Measurements from ENCODE around the gene HOXA13.

Gene HOXA13

DNA sequence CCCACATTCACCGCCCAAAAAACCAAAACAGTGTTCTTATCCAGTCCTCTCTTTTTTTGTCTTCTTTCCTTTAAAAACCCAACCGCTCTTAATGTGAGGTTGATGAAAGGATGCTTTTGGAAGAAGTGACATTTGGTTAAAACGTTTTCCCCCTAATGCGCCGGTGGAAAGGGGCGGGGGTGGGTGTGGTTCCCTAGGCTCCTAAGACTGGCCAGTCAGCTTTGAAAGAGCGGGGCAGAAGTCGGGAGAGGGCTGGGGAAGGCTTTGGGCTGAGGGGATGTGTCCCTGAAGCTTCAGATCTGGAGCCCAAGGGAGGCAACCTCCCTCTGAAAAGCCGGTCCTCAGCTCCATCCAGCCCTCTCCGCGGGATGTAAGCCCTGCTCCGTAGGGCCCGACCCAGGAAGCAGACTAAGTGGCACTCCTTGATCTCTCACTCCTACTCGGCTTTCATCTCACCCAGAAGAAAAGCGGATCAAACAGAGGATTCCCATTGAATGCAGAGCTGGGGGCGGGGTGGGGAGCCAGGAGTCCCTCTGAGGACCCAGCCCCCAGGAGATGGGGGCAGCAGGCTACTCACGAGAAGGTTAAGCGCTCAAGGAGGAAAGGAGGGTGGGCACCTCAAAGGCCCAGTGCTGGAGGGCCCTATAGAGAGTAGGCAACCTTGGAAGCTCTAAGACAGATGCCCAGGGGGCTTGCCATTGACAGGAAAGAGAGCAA, 40.3 kb upstream of the HOXA13 start:
- no peak for TF ChIP-seq CTCF (IDR thresholded peaks at IDR 0.05)

DNA sequence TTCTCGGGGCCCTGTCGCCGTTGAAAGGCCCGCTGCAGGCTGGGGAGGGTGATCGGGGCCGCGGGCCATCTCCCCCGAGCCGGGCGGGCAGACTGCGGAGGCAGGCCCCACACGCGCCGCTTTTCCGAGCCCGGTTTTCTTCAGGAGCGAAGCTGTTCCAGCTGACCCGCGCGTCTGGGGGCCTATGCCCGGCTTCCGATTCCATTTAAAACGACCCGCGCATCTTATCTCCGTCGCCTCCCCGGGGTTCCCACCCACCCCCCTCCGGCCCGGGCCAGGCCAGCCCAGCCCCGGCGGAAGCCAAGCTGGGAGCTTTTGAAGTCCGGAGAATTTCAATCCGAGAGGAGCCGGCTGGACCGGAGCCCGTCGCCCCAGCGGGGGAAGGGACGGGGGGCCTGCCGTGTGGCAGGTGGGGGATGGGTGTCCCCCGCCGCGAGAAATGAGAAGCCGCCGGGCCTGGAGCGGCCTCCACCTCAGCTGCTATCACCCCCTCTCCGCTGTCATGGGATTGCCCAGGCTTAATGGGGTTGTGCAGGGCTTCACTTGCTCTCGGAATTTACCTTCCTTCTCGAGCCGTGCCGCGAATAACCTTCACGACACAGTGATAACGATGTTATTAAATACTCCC, 39.6 kb upstream of the HOXA13 start:
- no peak for TF ChIP-seq CTCF (IDR thresholded peaks at IDR 0.05)

GRCh38 chr7:27238979-27239386, 39.1 kb upstream of the HOXA13 start:
- no peak for TF ChIP-seq CTCF (IDR thresholded peaks at IDR 0.05)

DNA sequence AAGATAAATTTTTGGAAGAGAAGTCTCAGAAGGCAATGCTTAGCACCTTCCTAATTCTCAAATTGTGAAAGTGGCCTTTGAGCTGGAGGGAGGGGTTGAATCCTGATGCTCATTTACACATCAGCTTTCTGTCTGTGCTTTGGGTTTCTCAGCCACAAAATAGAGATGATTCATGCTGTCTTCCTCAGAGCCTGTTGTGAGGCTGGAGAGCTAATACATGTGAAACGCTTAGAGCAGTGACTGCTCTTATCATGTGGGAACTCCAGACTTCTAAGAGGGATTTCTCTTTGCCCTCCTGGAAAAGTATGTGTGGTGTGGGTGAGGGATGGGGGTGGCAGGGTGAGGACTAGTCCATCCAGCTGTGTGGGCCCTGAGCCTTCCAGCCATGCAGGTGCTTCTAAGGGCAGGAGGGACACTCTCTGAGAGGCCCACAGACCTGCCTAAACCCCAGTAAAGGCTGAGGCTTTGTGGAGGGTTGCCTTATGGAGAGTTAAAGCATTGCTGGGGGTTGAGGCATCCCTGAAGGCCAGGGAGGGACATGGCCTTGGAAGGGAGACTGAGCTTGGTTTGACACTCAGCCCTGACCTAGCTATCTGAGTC, 37.9 kb upstream of the HOXA13 start:
- no peak for TF ChIP-seq CTCF (IDR thresholded peaks at IDR 0.05)

DNA sequence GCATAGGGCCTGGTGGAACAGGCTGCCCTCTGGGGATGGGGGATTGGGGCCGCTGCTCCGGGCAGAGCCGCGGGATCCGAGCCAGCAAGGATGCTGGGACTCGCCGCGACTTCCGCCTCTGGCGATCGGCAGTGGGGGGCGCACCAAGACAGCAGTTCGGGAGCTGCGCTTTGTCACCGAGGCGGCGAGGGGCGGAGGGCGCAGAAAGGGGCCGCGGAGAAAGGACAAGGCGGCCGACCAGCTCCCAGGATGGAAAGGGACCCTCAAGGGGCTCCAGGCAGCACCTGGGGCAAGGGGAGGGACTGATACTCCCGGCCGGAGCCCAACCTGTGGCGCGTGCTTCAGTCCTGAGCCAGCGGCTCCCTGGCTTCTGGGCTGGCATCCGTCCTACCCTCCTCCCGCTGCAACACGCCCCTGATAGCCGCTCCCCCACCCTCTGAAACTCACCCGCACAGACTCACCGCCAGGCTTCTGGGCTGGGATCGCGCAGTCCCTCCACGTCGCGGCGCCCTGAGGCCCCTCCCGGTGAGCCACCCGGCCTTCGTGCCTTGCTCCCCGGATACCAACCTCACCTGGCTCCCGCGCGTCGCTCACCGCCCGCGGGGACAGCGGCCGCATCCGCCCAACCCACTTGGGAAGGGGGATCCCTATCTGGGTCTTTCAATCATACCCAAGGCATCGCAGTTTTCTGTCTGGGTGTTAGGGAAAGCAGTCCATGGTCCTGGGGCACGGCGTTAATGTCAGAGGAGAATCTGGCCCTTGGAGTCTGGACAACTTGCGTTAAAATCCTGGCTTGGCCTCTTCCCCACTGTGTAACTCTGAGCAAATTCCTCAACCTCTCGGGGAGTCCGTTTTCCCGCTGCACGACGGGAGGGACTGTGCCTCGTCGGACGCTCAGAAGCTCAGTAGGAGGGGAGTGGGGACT, 35.8 kb upstream of the HOXA13 start:
- peak; percentile 53 for TF ChIP-seq CTCF (IDR thresholded peaks at IDR 0.05)

- no peak for TF ChIP-seq CTCF (IDR thresholded peaks at IDR 0.05)
Observed at GRCh38 chr7:27229448-27229847, 29.6 kb upstream of the HOXA13 start.

All from LNCAP (cell line).